GM21737 (cell line): Measurements from ENCODE around the gene TMEM42.
A peak's percentile ranks its signal among the peaks of the same experiment; 100 is the strongest.
"Not testable (repeated sequence)": the region's sequence is repeated elsewhere in the genome, so short reads cannot be mapped to it uniquely, and the experiment has no call there.

ENCODE experiments used
- ATAC-seq: cut with Tn5 transposase; IDR thresholded peaks from one replicate; pipeline ENCODE4 v1.9.1; 2021; ENCODE audit warnings: mild to moderate bottlenecking, moderate library complexity; ENCODE audit not compliant: unreplicated experiment

Gene TMEM42

GRCh38 chr3:44861412-44862225, at the start of gene TMEM42:
TSS of gene TMEM42 (plus strand) at chr3:44861912. CDS start at chr3:44861925, 13 bp downstream.
- peak; percentile 95 for ATAC-seq

- no peak for ATAC-seq
These were observed 47.0 kb upstream of the TMEM42 start for GRCh38 chr3:44814751-44815150.

- ATAC-seq: not testable (repeated sequence)
These were observed 45.4 kb upstream of the TMEM42 start for GRCh38 chr3:44816334-44816733.

DNA sequence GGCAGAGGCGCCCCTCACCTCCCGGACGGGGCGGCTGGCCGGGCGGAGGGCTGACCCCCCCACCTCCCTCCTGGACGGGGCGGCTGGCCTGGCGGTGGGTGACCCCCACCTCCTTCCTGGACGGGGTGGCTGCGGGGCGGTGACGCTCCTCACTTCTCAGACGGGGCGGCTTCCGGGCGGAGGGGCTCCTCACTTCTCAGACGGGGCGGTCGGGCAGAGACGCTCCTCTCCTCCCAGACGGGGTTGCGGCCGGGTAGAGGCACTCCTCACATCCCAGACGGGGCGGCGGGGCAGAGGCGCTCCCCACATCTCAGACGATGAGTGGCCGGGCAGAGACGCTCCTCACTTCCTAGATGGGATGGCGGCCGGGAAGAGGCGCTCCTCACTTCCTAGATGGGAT, 40.5 kb upstream of the TMEM42 start:
- ATAC-seq: not testable (repeated sequence)

DNA sequence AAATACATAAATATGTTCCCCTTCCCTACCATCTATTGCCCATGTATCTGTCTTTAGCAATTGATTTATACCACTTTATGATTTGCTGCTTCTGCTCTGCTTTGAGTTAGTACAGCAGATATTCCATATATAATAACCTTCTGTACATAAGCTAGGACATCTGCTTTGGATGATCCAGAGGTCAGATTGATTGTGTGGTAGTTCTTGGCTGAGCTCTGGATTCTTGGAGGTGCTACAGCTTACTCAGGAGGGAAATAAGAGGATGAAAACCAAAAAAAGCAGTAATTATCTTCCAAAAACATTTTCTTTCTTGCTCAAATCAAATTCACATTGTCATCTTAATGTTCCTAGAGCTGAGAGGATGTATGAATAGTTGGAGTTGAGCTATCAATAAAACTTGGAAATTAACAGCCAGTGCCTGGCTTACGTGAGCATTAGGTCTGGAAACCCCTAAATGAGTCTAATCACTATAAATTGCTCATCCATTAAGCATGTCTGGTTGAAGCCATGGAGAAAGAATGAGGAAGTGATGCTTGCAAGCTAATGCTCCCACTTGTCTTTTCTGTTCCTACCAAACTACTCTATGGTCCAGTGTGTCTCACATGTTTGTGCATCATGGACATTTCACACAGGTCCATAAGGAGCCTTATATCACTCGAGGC, 36.3 kb upstream of the TMEM42 start:
- ATAC-seq: no peak

GRCh38 chr3:44827196-44827595, 34.5 kb upstream of the TMEM42 start:
- ATAC-seq: no peak

DNA sequence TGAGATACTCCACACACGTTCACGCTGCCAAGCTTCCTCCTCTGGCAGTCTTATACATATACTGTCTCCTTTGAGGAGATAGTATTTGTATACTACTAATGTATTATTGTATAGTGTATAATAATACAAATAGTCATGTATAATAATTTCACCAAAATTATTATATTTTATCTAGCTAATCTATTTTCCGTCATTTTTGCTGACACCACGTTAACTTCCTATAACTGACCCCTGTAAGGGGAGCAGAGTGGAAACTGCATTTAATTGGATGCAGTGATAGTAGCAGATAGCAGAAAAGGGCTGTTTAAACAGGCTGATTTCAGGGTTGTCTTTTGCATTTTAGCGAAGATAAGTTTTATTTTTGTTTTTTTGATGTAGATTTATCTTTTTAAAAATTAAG, 30.5 kb upstream of the TMEM42 start:
- ATAC-seq: no peak

GRCh38 chr3:44832032-44832431, 29.7 kb upstream of the TMEM42 start:
- ATAC-seq: no peak

GRCh38 chr3:44832965-44833364, 28.7 kb upstream of the TMEM42 start:
- ATAC-seq: no peak

GRCh38 chr3:44833394-44833793, 28.3 kb upstream of the TMEM42 start:
- ATAC-seq: no peak

- ATAC-seq: no peak
These were observed 26.0 kb upstream of the TMEM42 start for GRCh38 chr3:44835684-44836083.

DNA sequence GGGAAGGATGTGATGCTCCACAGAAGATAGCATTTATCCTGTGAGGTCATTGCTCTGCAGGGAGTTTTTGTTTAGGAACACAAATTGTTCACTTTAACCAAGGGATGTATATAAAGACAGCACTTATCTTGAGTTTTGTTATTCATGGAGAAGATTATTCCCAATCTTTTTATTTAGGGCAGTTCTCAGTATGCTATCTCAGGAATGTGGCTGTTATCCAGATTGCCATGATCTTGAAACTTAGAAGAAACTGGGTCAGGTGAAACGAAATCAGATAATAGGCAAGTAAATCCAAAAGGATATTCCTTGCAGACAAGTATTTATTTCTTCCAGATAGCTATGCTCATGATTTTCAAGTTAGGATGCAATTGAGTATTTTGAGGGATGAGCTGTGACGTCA, 19.3 kb upstream of the TMEM42 start:
- ATAC-seq: no peak

GRCh38 chr3:44845528-44846520, 15.9 kb upstream of the TMEM42 start:
- ATAC-seq: no peak

DNA sequence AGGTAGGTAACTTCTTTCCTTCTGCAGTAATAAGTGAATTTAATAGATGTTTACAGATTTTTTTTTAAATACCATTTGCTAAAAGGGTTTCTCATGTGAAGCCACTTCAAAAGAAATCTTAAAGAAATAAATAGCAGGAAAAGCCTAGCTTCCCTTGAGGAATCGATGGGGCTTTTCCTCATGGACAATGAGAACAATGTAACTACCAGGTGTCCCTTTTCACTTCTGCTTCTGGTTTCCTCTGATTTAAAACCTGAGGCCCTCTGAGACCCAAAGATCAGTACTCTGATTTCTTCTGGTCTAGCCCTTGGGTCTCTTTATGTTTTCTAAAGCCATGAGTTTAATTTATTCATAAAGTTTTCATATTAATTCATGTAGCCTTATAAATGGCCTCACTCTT, 13.1 kb upstream of the TMEM42 start:
- ATAC-seq: no peak

DNA sequence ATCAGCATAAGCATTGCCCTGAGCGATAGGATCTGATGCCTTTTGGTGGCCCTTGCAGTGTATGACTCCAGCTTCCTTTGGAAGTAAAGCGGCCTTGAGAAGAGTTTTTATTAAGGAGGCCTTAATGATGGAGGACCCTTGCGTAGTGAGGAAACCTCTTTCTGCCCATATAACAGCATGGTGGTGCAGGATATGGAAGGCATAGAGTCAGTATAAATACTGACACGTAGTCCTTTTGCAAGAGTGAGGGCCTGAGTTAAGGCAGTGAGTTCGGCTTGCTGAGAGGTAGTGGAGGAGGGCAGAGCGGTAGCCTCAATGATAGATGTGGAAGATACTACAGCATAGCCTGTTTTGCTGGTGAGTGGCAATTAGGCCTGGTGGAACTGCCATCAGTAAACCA, 5.0 kb upstream of the TMEM42 start:
- ATAC-seq: not testable (repeated sequence)

- ATAC-seq: no peak
These were observed 1.6 kb upstream of the TMEM42 start for GRCh38 chr3:44860117-44860516.

GRCh38 chr3:44862226-44862637, 520 bp downstream of the TMEM42 start:
- peak; percentile 25 for ATAC-seq

DNA sequence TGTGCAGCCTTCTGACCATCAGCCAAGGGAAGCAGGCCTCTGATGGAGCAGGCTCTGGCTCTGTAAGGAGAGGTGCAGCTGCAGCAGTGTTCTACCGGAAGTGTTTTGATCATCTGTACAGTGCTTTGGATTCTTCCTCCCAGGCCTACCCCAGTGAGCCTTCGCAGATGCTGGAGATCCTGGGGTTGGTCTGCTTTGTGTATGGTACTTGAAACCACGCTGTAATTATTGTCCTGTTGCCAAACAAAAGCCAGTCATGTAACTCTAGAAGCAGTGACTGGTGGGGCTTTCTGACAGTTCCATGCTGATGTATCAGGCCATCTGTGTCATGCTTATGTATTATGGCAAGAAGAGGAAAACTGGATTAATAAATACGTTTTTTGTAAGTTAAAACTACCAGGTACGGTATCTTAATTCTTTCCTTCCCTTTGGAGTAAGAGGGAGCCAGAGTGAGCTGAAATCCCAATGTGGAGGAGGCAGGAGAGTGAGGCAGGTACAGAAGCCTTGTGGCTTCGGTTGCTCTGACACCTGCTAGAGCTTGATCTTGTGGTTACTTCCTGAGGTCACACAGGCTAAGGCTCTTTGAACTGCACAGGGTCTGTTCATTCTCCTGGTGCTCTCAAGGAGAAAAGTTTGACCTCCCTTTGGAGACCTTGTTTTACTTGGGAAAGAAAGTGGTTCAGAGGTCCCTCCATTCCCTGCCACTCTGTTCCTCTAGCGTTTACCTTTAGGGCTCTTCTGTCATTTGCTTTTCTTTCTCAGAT, 3.7 kb downstream of the TMEM42 start:
- ATAC-seq: no peak

- ATAC-seq: no peak
These were observed 5.9 kb downstream of the TMEM42 start for GRCh38 chr3:44867421-44868111.
